ENCODE measurements around the gene GGT6.

Gene GGT6

DNA sequence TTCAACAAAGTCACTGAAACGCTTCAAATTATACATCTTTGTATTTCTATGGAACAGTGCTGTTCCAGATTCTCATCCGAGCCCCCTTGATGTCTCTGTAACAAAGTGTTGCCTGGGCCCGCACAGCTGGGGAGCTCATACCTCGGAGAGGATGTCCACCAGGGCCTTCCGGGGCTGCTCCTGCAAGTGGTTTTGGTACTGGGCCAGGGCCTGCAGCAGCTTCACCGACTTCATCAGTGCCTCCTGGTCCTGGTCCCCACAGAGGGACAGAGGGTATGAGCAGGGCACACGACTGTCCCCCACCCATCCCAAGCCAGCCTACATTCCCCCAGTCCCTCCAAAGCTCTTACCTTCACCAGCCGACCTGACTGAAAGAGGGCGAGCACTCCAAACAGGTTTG, 6.7 kb downstream of the GGT6 start:
- DNase-seq (ENCODE audit: low read depth in 2 of 2) = no peak

DNA sequence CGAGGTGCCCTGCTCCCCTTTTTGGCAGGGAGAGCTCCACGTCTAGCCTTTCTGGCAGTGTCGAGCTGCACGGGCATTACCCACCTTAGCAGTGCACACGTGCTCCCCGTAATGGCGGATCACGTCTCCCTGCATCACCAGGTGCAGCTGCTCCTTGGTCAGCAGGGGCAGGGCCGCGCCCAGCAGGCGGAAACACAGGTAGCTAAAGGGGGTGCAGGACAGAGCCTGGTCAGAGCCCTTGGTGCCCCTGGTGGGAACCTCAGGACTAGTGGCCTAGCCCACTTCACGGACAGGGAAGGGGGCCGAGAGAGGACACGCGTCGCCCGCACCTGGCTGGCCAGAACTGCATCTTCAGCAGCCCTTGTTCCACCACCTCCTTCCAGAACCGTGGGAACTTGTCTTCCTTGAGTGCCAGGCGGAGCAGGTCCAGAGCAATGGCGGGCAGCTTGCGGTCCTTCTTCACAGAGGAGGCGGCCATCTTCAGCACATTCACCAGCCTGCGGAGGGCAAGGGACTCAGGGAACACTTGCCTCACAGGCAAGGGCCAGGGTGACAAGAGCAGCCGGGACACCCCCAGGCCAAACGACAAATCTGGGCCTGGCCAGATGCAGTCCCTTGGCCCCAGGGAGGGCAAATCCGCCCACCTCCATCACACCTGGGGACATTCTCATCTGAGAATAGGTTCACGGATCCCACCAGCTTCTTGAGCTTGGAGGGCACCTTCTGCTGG, 8.4 kb downstream of the GGT6 start:
- DNase-seq (ENCODE audit: low read depth in 2 of 2) = no peak

DNA sequence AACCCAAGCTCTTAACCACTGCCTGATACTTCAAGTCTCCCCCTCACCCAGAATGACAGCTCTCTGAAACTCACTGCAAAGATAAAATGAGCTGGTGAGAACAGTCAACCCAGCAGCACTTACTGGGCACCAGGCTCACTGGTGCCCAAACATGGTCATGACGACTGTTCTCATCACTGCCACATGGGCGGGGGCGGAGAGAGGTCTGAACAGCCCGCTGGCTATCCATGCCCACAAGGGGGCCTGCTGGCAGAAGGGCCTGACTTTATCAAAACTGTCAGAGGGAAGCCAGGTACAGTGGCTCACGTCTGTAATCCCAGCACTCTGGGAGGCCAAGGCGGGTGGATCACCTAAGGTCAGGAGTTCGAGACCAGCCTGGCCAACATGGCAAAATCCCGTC, 9.2 kb downstream of the GGT6 start:
- no peak for DNase-seq (ENCODE audit: low read depth in 2 of 2)

DNA sequence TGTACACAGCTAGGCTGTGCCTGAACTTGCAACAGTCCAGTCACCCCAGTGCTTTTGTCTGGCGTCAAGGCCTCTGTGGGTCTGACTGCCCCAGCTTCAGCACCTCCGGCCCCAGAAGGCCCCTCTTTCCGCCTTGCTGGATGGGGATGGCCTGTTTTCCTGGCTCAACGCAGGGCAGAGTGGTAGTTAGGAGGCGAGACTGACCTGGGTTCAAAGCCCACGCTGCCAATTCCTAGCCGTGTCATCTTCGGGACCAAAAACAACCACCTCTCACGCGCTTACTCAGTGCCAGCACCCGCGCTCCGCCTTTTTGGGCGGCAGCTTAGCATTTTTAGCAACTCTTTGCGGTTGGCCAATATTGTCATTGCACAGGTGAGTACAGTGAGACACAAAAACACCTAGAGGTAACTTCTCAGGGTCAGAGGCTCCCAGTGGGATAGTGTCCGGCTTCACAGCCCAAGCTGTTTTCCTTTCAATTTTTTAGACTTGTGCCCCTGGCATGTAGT, 9.8 kb downstream of the GGT6 start:
- DNase-seq (ENCODE audit: low read depth in 2 of 2) = no peak

DNA sequence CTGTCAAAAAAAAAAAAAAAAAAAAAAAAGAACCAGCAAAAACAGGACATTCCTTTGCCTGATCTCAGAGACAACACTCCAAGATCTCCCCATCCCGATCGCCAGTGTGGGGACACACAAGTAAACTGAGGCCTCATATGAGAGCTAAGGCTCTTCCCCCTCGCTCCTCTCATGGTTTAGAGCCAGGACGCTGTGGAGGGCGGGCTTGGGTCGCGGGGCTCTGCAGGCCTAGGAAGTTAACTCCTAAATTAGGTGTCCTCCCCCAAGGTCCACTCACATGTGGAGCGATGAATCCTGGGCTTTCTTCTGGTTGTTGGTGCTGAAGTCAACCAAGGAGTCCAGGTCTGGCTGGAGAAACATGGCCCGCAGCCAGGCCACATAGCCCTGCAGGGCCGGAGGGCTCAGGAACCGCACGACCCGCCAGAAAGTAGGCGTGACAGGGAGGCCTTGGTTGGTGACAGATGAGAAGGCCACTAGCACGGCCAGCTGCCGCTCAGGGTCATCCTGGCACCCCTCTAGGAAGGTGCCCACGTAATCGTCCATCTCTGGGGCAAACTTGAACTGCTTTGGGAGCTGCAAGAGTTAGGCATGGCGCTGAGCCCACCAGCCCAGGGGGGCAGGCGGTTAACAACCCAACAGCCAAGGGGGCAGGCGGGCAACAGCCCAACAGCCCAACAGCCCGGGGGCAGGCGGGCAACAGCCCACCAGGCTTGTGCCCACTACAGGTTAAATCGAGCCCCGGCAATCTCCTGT, 10.4 kb downstream of the GGT6 start:
- DNase-seq (ENCODE audit: low read depth in 2 of 2) = no peak

DNA sequence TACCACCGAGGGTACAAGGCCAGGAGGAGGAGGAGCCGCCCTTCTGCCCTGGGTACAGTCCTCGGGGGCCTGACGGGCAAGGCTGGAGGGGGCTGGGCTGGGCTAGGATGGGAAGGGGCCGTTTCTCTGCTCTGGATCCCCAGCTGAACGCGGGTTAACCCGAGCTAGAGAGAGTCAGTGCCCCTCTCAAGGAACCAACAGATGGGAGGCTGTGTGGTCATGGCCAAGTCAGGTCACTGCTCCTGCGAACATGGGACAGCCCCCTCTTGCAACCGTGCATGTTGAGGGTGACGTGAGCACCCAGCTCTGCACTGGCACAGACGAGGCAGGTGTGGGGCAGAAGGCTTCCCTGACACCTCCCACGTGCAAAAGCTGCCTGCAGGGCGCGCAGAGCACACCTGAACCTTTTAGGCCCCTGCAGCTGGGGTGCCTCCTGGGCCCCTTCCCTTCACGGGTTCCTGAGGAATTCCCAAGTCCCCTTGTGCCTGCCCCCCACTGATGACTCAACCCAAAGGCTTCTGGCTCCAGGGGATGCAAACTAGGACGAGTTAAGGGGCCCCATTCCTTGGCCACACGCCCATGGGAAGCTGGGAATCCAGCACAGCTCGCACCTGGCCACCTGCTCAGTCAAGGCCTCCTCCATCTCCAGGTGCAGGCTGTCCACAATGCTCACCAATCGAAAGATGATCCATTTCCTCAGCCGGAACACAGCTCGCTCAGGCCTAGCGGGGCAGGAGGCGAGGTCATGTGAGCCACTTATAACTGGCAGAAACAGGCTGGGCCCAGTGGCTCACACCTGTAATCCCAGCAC, 11.5 kb downstream of the GGT6 start:
- no peak for DNase-seq (ENCODE audit: low read depth in 2 of 2)

DNA sequence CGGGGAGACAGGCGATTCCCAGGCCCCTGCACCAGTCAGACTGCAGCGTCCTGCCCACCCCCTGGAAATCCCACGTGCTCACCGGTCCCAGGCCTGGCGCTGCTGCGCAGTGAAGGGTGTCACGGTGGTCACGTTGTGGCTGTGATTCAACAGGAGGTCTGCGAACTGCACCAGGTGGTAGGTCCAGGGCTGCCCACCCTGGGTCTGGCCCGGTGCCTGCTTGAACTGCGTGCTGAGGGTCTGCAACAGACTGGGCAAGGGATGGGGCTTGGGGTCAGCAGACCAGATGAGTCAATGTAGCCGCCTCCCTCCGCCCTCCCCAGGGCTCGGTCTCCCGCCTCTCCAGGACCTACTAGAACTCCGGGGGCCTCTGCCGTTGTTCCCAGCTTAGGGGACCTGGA, 12.3 kb downstream of the GGT6 start:
- no peak for DNase-seq (ENCODE audit: low read depth in 2 of 2)

DNA sequence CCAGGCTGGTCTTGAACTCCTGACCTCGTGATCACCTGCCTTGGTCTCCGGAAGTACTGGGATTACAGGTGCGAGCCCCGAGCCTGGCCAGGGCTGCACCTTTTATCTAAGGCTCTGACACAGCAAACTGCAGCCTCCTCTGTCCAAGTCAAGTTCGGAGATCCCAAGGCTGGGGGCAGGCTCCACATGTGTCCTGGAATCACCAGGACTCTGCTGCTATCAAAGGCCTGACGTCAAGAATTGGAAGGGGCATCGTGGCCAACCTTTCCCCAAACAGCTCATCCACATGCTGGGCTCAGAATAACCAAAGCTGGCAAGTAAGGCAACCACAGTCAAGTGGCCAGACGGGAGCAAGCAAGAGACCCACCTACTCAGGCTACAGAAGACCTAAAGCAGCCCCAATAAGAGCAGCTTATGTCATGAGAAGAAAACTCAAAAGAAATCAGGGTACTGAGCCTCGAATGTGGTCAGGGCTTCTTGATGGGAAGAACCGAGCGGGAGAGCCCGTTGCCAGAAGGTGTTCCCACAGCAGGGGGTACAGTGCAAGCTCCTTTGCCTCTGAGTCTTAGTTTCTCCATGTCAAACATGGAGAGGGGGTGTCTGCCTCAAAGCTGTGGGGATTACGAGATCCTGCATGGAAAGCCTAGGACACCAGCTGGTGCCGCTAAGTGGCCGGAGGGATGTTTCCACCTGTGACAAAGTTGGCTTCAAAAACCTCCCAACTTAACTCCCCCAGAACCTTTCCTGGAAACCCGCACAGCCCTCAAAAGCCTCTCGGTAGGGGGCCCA, 13.1 kb downstream of the GGT6 start:
- DNase-seq (ENCODE audit: low read depth in 2 of 2) = no peak

DNA sequence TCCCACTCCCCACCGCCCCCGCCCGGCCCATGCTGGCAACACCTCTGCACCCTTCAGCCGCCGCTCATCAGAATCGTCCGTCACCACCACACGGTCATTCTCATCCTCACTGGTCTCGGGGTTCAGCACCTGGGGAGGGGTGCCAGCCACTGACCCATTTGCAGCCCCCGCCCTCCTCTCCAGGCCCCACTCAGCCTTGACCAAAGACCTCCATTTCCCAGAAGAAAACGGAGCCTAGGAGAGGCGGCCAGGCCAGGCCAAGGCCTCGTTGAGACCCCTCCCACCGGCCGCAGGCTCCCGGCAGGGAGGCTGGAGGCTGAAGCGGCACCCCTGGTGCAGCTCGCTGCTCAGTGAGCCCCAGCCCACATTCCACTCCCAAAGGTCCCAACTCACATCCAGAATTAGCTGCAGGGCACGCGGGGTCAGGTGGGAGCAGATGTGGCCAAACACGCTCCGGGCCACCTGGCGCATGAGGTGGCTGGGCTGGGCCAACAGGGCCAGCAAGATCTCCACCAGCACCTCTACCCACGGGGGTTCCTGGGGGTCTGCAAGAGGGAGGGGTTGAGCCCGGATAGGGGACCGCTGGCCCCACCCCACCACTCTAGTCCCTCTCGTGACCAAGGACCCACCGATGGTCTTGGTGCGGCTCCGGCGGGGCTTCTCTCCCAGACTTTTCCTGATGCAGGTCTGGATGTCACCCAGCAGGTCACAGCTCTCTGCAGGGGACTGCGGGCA, 15.0 kb downstream of the GGT6 start:
- DNase-seq (ENCODE audit: low read depth in 2 of 2) = no peak

DNA sequence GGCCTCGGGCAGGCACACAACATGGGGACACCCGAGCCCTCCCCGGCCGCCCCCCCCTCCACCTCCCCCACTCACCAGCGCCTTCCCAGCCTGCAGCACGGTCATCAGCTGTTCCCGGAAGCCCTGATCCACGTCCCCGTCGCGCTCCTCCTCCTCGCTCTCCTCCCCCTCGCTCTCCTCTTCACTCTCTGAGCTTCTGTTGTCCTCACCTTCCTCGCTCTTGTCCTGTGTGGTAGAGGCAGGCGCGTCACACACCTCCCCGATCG, 15.5 kb downstream of the GGT6 start:
- no peak for DNase-seq (ENCODE audit: low read depth in 2 of 2)

DNA sequence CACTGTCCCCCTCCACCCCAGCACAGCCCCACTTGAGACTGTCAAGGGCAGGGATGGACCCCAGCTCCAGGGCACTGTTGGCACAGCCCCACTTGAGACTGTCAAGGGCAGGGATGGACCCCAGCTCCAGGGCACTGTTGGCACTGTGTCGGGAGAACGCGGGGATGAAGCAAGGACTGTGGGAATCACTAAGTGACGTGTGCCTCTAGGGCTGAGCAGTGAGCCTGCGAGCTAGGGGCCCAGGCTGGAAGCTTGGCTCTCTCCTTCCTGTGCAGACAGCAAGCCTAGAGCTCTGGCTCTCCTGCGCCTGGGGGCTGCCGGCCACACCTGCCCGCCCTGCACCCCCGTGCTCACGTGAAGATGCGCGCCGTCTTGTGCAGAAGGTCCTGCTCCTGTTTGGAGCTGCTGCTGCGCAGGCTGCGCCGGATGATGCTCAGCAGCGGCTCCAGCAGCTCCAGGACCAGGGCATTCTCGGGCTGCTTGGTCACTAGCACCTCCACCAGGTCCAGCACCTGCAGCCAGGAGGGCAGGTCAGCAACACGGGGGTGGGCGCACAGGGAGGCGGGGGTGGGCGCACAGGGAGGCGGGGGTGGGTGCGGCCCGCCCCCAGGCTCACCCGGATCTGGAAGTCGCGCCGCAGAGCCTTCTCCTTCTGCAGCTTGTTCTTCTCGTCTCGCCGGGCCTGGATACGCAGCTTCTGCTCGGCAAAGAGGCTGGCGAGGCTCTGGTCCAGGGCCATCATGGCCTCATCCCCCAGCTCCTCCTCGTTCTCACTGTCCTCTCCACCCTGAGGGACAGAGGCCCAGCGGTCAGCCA, 16.0 kb downstream of the GGT6 start:
- DNase-seq (ENCODE audit: low read depth in 2 of 2) = no peak

DNA sequence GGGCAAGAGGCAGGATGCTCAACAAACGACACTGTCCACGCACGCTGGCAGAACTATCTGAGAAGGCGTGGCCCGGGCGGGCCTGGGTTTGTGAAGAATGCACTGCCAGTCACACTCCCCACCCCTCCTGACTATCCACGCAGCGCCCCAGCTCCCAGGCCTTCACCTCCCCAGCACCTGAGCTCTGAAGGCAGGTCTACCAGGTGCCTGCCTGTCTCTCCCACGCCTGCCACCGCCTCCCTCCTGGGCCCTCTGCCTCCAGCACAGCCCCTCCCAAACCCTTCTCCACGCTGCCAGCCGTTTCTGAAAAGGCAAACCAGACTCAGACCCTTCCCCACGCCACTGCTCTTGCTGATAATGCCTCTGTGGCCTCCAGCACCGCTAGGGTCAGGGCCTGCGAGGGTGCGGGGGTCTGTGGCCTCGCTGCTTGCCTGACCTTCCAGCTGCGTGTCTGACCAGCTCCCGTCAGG, 16.8 kb downstream of the GGT6 start:
- no peak for DNase-seq (ENCODE audit: low read depth in 2 of 2)

DNA sequence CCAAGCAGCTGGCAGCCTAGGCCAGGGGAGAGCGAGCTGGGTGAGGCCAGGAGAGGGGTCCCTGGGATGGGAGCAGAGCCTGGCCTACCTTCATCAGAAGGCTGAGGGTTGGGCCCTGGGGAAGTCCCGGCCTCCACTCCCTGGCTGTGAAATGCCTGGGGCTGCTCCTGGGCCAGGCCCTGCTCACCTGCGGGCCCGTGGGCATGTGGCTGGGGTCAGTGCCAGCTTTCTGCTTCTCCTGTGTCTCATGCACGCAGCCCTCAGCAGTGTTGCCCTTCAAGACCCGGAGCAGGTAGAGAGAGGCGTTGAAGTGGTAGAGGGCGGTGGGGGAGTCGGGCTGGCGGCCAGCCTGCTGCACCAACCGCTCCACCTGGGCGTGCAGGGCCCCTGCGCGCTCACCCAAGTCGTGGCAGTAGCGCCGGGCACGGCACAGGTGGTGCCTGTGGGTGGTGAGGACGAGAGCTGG, 17.6 kb downstream of the GGT6 start:
- DNase-seq (ENCODE audit: low read depth in 2 of 2) = no peak

DNA sequence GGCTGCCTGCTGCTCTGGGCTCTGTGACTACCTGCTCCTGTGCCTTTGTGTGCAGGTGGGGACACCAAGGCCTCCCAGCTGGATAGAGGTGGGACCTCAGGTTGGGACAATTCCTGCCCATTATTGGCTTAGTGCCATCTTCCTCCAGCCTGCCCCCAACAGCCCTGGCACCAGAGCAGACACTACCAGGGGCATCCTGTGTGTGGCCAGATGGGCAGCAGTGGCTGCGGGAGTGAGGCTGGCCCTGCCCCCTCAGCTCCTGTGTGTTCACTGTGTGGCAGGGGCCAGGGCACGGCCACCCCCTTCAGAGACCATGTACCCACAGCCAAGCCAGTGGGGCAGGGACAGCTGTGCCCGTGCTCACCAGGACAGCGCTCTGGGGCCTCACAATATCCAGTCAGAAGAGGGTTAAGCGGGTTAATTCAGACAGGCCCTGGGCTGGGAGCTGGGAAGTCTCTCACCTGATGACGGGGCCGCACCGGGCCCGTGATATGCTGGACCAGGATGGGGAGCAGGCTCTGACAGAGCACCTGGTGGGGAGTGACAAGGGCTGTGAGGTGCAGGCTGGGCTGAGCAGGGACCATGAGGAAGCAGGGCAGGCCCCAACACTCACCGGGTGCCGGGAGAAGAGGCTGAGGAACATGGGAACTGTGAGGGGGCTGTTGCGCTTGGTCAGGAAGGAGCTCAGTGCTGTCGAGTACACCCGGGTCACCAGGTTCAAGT, 18.2 kb downstream of the GGT6 start:
- DNase-seq (ENCODE audit: low read depth in 2 of 2) = no peak

DNA sequence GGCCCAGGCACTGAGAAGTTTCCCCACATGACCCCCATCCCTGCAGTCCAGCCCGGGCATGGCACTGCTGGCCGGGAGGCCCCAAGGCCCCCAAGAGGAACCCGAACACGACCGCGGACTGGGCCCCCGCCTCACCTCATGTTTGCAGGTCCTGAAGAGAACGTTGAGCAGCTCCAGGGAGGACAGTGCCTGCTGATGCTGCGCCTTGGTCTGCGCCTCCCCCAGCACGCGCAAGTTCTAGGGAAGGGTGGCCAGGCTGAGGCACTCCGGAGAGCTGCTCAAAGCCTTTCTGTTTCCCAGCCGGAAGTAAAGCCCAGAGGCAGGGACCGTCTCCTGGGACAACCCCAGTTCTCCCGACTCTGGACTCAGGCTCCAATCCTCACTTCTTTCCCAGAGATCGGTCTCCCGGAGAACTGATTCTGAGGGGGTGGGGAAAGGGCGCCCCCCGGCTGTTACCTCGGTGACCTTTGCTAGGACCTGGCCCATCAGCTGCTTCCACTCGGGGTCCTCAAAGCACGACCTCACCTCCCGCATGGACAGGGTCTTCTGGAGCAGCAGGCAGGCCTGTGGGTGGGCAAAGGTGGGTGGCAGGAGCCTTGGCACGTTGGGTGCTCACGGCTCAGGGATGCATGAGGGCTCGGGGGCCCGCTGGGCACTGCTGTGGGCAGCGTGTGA, 18.9 kb downstream of the GGT6 start:
- DNase-seq (ENCODE audit: low read depth in 2 of 2) = no peak

DNA sequence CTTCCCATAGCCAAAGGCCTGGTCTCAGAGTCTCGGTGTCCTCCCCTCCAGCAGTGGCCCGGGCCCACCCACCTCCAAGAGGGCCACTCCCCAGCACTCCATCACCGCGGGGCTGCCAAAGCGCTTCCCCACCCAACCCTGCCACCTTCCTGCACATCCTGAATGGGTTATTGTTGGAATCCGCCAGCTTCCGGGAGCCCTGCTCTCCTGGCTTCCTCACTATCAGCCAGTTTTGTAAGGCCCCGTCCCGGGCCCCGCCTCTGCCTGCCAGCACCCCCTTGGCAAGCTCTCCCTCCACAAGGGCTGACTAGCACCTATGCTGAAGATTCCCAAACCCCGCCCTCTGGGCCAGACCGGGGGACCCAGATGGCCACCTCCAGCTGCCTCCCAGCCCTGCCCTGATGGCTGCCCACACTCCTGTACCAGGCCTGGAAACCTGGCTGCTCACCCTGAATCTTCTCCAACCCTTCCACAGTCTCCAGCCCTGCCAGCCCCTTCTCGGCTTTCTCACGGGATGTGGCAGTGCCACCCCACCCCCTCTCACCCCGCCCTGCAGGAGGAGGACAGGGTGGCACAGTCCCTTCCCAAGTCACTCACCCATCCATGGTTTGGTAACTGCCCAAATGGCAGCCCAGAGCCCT, 19.6 kb downstream of the GGT6 start:
- DNase-seq (ENCODE audit: low read depth in 2 of 2) = no peak

DNA sequence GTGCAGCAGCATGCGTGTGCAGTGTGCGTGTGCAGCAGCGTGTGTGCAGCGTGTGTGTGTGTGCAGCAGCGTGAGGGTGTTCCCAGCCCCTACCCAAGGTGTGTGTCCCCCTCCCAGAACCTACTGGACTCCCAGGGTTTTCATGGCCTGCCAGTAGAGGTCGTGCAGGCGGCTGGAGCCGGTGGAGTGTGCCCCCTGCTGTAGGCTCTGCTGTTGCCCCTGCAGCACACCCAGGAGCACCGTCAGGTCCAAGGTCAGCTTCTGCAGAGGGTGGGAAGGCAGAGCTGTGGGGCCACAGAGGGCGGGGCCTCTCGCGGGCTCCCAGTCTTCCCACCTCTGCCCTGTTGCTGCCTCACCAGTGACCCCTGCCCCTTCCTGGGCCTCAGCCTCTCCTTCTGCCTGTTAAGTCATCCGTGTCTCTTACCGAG, 20.1 kb downstream of the GGT6 start:
- no peak for DNase-seq (ENCODE audit: low read depth in 2 of 2)

DNA sequence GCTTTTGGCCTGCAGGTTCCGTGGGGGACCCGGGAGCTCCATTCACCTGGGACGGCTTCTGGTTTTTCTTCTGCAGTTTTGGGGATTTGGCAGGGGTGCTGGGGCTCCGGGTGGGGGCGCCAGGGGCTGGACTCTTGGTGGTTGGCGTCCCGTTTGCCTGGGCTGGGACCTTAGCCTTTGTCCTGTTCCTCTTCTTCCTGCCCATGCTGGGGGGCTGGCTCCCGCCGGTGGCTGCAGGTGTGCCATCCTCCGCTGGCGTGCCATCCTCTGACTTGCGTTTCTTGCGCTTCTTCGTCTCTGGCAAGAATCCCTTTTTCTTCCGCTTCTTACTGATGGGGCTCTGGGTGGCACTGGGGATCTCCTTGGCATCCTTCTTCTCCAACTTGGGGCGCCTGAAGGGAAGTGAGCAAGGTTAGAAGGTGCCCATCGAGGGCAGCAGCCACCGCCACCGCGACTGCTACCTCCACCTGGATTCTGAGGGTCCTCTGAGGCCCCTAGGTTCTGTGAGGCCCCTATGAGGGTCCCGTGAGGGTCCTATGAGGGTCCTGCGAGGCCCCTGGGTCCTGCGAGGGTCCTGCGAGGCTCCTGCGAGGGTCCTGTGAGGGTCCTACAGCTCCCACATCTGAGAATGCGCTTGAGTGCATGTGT, 20.7 kb downstream of the GGT6 start:
- DNase-seq (ENCODE audit: low read depth in 2 of 2) = no peak
